GM19438 (cell line): ENCODE measurements around the gene HORMAD2.

Experiments
- ATAC-seq: cut with Tn5 transposase; IDR thresholded peaks from one replicate; pipeline ENCODE4 v1.9.1; 2021; ENCODE audit warnings: low read depth; ENCODE audit not compliant: unreplicated experiment

HORMAD2 gene, protein sequence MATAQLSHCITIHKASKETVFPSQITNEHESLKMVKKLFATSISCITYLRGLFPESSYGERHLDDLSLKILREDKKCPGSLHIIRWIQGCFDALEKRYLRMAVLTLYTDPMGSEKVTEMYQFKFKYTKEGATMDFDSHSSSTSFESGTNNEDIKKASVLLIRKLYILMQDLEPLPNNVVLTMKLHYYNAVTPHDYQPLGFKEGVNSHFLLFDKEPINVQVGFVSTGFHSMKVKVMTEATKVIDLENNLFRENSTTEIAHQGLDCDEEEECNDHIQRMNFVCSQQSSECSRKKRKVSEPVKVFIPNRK

DNA sequence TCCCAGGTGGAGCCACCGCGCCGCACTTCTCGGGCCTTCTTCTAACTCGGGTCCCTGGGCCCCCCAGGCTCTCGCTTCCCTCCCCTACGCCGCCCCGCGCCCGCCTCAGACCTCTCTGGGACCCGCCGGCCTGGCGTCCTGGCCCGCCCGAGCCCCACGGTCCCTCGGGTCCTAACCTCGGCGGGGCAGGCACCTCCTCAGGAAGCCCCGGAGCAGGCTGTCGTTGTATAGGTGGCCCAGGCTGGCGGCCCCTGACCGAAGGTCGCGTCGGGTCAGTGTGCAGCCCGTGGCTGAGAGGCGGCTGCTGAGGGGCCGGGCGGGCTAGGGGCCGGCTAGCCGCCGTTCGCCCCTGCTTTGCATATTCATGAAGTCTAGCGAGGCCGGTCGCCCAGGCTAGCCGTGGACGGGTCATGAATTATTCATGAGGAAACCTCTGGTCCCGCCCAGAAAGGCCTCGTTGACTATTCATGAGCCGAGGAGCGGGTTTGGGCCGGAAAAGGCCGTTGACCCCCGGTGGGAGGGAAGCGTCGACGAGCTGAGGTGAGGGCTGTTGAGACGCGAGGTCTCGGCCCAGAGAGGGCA, at the start of gene HORMAD2:
Gene HORMAD2 (plus strand): TSS at position 513 of the 582 bp plus-strand sequence. CDS start 13,489 bp downstream, outside the sequence.
- no peak for ATAC-seq

- no peak for ATAC-seq
These were observed 48.9 kb upstream of the HORMAD2 start for GRCh38 chr22:30031328-30031727.

- ATAC-seq, result no peak
These were observed 48.4 kb upstream of the HORMAD2 start for GRCh38 chr22:30031764-30032455.

DNA sequence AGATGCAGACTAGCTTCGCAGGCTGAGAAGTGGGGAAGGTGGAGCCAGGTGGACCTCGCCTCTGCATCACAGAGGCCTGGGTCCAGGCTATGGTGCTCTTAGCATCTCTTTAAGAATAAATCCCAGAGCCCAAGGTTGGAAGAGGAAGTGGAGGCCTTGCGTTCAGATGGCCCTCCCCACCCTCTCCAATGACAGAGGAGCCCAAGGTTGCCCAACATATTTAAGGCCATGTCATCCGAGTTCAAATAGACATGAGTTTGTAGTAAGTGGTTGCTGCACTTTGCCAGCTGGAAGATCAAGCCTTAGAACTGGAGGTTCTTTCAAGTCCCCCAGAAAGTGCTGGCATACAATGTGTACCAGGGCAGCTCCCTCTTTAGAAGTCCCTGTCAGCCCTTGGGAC, 47.1 kb upstream of the HORMAD2 start:
- no peak for ATAC-seq

DNA sequence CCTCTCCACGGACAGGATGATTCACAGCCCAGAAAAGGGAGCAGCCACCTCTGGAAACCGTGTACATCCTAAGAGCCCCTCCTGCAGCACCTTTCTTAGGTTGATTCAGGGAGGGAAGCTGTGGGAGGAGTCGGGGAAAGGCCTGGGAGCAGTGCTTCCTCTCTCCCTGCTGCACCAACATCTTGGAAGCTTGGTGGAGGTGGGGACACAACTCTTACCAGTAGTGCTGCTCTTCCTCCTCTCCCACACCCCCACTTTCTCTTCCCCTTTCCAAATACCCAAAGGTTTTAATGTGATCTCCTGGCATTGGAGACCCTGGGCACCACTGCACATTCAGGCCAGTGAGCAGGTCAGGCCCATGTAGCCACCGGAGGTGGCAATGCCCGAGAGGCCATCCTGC, 46.4 kb upstream of the HORMAD2 start:
- ATAC-seq, result no peak

DNA sequence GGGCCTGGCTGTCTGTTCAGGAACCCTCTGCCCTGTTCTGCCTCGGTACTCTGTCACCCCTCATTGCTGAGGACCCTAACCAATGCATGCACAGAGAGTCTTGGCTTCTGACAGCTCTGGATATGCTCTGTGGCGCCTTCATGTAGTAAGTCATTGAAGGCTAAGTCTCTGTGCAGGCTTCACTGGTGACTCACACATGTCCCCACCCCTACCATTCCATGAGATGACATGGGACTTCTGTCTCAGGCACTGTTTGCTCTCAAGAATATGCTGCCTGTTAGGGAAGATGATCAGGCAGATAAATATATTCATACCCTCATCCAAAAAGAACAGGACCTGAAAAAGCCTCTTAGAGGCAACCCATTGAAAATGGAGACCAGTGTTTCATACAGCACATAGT, 43.6 kb upstream of the HORMAD2 start:
- ATAC-seq, result no peak

DNA sequence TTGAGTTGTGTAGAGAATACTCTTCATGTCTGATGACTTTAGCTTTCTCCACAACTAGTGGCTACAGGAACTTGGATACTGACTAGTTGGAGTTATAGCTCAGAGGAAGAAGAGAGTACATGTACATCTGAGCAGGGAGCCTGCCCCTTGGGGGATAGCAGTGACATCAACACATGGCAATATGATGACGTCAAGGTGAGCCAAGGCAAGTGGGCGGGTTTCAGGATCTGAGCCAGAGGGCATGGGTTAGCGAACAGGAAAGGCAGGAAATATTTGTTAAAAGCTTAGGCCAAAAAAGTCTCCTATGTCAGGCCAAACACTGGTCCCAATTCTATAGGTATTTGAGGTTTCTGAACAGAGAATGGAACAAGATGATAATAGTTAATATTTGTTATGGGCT, 42.0 kb upstream of the HORMAD2 start:
- ATAC-seq, result no peak

- ATAC-seq, result no peak
These were observed 39.6 kb upstream of the HORMAD2 start for GRCh38 chr22:30040499-30041260.

GRCh38 chr22:30041475-30041874, 38.8 kb upstream of the HORMAD2 start:
- no peak for ATAC-seq

- no peak for ATAC-seq
These were observed 38.4 kb upstream of the HORMAD2 start for GRCh38 chr22:30041881-30042280.

DNA sequence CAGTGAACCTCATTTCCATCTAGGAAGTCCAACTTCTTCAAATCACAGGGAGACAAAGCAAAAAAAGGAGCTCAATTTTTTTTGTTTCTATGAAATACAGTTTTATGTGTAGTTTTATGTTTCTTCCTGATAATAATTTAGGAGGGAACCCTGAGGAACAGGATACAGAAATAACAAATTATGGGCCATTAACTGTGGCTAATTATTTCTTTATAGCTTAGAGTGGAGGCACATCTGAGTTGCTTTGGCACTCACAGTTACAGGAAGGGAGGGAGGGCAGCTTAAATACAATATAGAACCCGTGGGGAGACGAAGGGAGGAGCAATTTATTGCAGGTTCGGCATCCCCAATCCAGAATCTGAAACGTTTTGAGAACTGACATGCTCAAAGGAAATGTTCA, 37.1 kb upstream of the HORMAD2 start:
- no peak for ATAC-seq

- ATAC-seq, result no peak
These were observed 35.9 kb upstream of the HORMAD2 start for GRCh38 chr22:30044369-30044768.

DNA sequence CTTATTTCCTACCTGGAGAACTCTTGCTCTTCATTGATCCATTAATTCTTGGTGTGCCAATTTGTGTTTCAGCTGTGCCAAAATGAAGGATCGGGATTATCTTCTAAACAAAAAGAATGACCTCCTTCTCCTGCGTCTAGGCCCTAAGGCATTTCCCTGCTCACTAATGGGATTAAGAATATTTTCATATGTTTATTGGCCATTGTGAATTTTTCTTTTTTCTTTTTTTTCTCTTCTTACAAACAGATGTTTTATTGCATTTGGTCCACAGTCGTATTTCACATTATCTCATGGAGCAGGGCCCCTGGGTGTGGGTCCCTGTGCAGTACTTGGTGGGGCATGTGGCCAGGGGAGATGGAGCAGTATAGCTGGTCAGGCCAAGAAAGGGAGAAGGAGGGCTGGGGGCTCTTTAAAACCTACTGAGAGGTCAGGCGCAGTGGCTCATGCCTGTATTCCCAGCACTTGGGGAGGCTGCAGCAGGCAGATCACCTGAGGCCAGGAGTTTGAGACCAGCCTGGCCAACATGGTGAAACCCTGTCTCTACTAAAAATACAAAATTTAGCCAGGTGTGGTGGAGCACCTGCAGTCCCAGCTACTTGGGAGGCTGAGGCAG, 35.3 kb upstream of the HORMAD2 start:
- no peak for ATAC-seq

DNA sequence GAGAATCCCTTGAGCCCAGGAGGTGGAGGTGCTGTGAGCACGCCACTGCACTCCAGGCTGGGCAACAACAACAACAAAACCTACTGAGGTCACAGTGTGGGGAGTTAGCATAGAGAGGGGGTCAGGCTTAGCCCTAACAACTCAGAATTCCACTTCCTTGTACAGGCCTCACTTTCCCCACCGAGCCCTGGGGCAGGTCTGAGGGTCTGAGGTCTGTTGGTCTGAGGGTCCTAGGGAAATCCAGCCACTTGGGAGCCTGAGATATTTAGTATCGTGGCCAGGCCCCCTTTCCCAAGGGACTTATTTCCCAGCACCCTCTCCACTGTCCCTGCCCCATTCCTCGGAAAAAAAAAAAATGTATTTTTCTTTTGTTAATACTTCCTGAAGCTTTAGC, 34.8 kb upstream of the HORMAD2 start:
- no peak for ATAC-seq

GRCh38 chr22:30045901-30046715, 34.2 kb upstream of the HORMAD2 start:
- no peak for ATAC-seq

GRCh38 chr22:30046716-30047363, 33.4 kb upstream of the HORMAD2 start:
- no peak for ATAC-seq

- no peak for ATAC-seq
These were observed 32.9 kb upstream of the HORMAD2 start for GRCh38 chr22:30047364-30047738.

- no peak for ATAC-seq
These were observed 31.6 kb upstream of the HORMAD2 start for GRCh38 chr22:30048681-30049080.

GRCh38 chr22:30054067-30054763, 26.0 kb upstream of the HORMAD2 start:
- ATAC-seq, result no peak
